ENCODE measurements around the gene SPON1. TPM values are rescaled to one million over a fixed set of nuclear protein-coding genes. Genes with fewer than 3 reads are reported as not detected.

Gene SPON1
- total and polyA plus RNA-seq, 2 donors (not counting 1 experiment from before 2014, with no cell fraction given) = 0.30 TPM; not detected in 1

GRCh38 chr11:13928566-13929251 is 33.8 kb upstream of the SPON1 start:
- Histone ChIP-seq H3K4me3 (ENCODE audit: control extremely low read depth in 1 of 5, extremely low read depth in 1 of 5, insufficient read depth in 1 of 5, low read depth in 2 of 5, low read length in 4 of 5) (no peak overlapping the region), H3K4me1 (ENCODE audit: control insufficient read depth in 2 of 2, insufficient read depth in 2 of 2, low read length in 2 of 2) (peaks cover 20 to 21% of the 10 kb centered on the region in 2 donors), H4K20me1 (ENCODE audit: control insufficient read depth, insufficient read depth, low read length, poor library complexity, severe bottlenecking) (no peaks in the 10 kb centered on the region), H3K27me3 (replicated peaks in 1 of 4; ENCODE audit: control extremely low read depth in 1 of 4, control insufficient read depth in 3 of 4, insufficient read depth in 4 of 4, low read length in 3 of 4) (no peaks in the 10 kb centered on the region), H3K9me3 (ENCODE audit: control extremely low read depth in 1 of 3, control insufficient read depth in 2 of 3, insufficient read depth in 1 of 3, low read length in 2 of 3) (no peaks in the 10 kb centered on the region), H3K79me2 (ENCODE audit: control insufficient read depth, insufficient read depth, low read length) (no peaks in the 10 kb centered on the region), H3K36me3 (replicated peaks in 1 of 2; ENCODE audit: control extremely low read depth in 1 of 2, control insufficient read depth in 1 of 2, extremely low read depth in 1 of 2, insufficient read depth in 2 of 2, low read length in 1 of 2) (no peaks in the 10 kb centered on the region), H2AFZ (ENCODE audit: insufficient read depth, low read depth, low read length, poor library complexity, severe bottlenecking) (no peak overlapping the region), H3K4me2 (replicated peaks; ENCODE audit: low read depth, low read length, poor library complexity, severe bottlenecking) (no peak overlapping the region), H3K9ac (ENCODE audit: low read length) (no peak overlapping the region), H3K27ac (ENCODE audit: low read length in 2 of 2) (no peak overlapping the region)
- no CpG with 5 or more reads among the region's 4 CpGs for WGBS (ENCODE audit: insufficient coverage)
- H3K9me3 Mint-ChIP-seq (ENCODE audit: insufficient read depth) = peaks cover 5% of the 10 kb centered on the region
- no peak overlapping the region for H3K27ac Mint-ChIP-seq
- CTCF ChIA-PET = no interaction called here
- no peak for ATAC-seq (ENCODE audit: low read depth)
- DNase-seq = no peak
- peaks cover 28% of the 10 kb centered on the region for H3K4me1 Mint-ChIP-seq
- TF ChIP-seq EZH2 (IDR thresholded peaks at IDR 0.05; ENCODE audit: borderline replicate concordance, insufficient read depth, low read depth, low read length, poor library complexity, severe bottlenecking) (no peak), CTCF (IDR thresholded peaks at IDR 0.05) (no peak)
- no peaks in the 10 kb centered on the region for H3K27me3 Mint-ChIP-seq
- POLR2A ChIA-PET = no interaction called here
- H3K4me3 Mint-ChIP-seq = no peak overlapping the region
- intact Hi-C loops (cut with micrococcal nuclease) = no loop called here

- no peak overlapping the region for H3K4me3 ChIP-seq (ENCODE audit: control extremely low read depth in 1 of 5, extremely low read depth in 1 of 5, insufficient read depth in 1 of 5, low read depth in 2 of 5, low read length in 4 of 5)
- H4K20me1 ChIP-seq (ENCODE audit: control insufficient read depth, insufficient read depth, low read length, poor library complexity, severe bottlenecking) = no peaks in the 10 kb centered on the region
- no peaks in the 10 kb centered on the region for H3K27me3 ChIP-seq (replicated peaks in 1 of 4; ENCODE audit: control extremely low read depth in 1 of 4, control insufficient read depth in 3 of 4, insufficient read depth in 4 of 4, low read length in 3 of 4)
- H3K79me2 ChIP-seq (ENCODE audit: control insufficient read depth, insufficient read depth, low read length) = no peaks in the 10 kb centered on the region
- peaks cover 0 to 3% (median 0%) of the 10 kb centered on the region in 3 donors for H3K9me3 ChIP-seq (ENCODE audit: control extremely low read depth in 1 of 3, control insufficient read depth in 2 of 3, insufficient read depth in 1 of 3, low read length in 2 of 3)
- H3K27me3 Mint-ChIP-seq = no peaks in the 10 kb centered on the region
- H3K9ac ChIP-seq (ENCODE audit: low read length) = no peak overlapping the region
- ChIA-PET CTCF (no interaction called here), POLR2A (no interaction called here)
- DNase-seq (no peak), ATAC-seq (ENCODE audit: low read depth) (no peak)
- peaks cover 5% of the 10 kb centered on the region for H3K9me3 Mint-ChIP-seq (ENCODE audit: insufficient read depth)
- intact Hi-C loops (cut with micrococcal nuclease) = no loop called here
- WGBS (ENCODE audit: insufficient coverage) = 98% methylated on average over 3 of the region's 3 CpGs
- peaks cover 12 to 13% of the 10 kb centered on the region in 2 donors for H3K4me1 ChIP-seq (ENCODE audit: control insufficient read depth in 2 of 2, insufficient read depth in 2 of 2, low read length in 2 of 2)
- no peaks in the 10 kb centered on the region for H3K36me3 ChIP-seq (replicated peaks in 1 of 2; ENCODE audit: control extremely low read depth in 1 of 2, control insufficient read depth in 1 of 2, extremely low read depth in 1 of 2, insufficient read depth in 2 of 2, low read length in 1 of 2)
- no peak overlapping the region for H3K27ac Mint-ChIP-seq
- TF ChIP-seq EZH2 (IDR thresholded peaks at IDR 0.05; ENCODE audit: borderline replicate concordance, insufficient read depth, low read depth, low read length, poor library complexity, severe bottlenecking) (no peak), CTCF (IDR thresholded peaks at IDR 0.05) (no peak)
- H3K4me3 Mint-ChIP-seq = no peak overlapping the region
- H3K4me1 Mint-ChIP-seq = peaks cover 26% of the 10 kb centered on the region
- H3K27ac ChIP-seq (ENCODE audit: low read length in 2 of 2) = no peak overlapping the region
- H3K4me2 ChIP-seq (replicated peaks; ENCODE audit: low read depth, low read length, poor library complexity, severe bottlenecking) = no peak overlapping the region
- no peak overlapping the region for H2AFZ ChIP-seq (ENCODE audit: insufficient read depth, low read depth, low read length, poor library complexity, severe bottlenecking)
These were observed 33.1 kb upstream of the SPON1 start for GRCh38 chr11:13929395-13929891.

All from B cell (primary cell).